GM19324 (cell line): ENCODE measurements around the gene FANK1.

Experiments
- ATAC-seq: cut with Tn5 transposase; IDR thresholded peaks from one replicate; pipeline ENCODE4 v1.9.1; 2021; ENCODE audit warnings: mild to moderate bottlenecking, moderate library complexity; ENCODE audit not compliant: unreplicated experiment, low FRiP score

Gene FANK1

GRCh38 chr10:125984346-125984745 lies 88.0 kb downstream of the FANK1 start:
- ATAC-seq: no peak

DNA sequence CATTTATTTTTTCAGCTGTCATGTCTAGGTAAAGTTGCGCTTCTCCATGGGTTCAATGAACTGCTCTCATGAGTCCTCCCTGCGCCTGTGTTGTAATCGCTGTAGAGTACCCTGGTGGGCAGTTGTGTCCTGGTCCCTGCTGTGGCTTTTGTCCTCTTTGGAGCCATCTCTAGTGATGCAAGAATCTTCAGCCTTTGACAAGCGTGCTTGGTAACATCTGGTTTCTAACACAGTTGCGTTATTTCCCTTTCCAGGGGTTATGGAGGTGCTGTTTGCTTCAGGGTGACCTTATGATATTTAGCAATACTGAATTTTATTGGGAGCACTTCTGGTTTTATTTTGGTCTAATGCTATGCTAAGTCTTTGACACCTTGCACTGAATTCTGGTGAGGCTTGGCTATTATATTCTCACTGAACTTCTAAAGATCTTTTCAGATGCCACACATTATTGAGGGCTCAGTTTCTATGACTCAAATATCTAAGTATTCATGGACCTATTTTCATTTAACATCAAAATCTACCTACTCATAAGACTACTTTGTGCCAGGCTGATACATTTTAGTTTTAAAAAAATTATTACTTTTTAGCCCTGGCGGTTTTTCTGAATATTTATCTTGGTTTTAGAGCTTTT lies 88.6 kb downstream of the FANK1 start:
- no peak for ATAC-seq

DNA sequence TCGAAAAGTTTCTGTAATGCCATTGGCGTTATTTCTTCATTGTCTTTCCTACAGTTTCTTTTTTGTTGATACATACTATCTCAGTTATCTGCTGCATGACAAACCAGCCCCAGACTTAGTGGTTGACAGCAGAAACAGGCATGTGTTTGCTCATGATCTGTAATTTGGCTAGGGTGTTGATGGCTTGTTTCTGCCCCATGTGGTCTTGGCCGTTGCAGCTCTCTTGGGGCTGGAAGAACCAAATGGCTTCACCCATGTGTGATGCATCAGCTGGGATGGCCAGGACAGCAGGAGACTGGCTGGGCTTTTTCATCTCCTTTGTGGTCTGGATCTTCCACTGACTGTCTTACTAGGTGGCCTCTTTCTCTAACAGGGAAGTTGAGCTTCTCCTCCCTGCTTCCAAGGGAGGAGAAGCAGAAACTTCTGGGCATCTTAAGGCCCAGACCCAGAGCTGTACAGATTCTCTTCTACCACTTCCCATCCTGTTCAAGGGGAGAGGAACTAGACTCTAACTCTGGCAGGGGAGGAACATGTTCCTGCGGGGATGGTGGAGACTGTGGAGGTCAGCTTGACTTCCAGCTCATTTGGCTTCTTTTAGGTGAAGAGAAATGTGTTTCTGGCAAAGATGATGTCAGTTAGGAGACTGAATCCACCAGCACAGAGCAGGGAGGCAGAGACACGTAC lies 89.3 kb downstream of the FANK1 start:
- no peak for ATAC-seq

- ATAC-seq: no peak
Observed at GRCh38 chr10:125989791-125990190, 93.4 kb downstream of the FANK1 start.

- no peak for ATAC-seq
Observed at GRCh38 chr10:125990974-125991373, 94.6 kb downstream of the FANK1 start.

GRCh38 chr10:125991392-125991791 lies 95.0 kb downstream of the FANK1 start:
- ATAC-seq: no peak

DNA sequence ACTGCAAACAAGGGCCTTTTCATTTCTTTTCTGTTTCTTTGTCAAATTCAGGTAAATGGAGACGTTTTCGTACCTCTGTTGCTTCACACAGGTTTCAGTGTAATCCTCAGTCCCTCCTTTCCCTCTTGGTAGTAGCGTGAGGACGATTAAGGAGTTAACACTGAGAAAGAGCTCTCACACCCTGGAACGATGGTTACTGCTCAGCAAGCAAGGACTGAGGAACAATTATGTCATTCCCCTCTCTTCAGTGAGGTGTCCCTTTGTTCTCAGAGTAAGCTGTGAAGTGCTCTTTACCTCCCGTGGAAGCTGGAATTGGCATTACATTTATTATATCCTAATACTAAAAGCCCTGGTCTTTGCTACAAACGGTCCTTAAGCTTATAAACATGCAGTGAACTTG lies 95.9 kb downstream of the FANK1 start:
- ATAC-seq: no peak

DNA sequence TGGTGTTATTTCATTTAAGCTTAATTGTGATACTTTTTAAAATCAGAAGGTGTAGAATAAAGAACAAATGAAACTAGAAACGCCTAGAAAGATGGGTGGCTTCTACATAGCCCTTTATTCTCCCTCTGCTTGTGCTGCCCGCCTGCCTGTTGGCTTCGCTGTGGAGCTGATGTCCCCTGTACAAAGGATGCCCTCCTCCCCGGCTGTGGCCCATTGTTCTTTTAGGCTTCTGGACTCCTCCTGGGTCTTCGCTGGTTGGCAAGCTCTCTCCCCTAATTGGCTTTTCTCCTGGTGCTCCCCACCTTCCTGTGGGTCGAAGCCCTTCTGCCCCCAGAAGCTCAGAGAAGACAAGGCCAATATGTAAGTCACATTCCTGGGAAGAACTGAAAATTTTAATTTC lies 98.2 kb downstream of the FANK1 start:
- ATAC-seq: no peak

- no peak for ATAC-seq
Observed at GRCh38 chr10:125995726-125996304, 99.5 kb downstream of the FANK1 start.

GRCh38 chr10:125997586-125997985 lies 101.2 kb downstream of the FANK1 start:
- no peak for ATAC-seq

DNA sequence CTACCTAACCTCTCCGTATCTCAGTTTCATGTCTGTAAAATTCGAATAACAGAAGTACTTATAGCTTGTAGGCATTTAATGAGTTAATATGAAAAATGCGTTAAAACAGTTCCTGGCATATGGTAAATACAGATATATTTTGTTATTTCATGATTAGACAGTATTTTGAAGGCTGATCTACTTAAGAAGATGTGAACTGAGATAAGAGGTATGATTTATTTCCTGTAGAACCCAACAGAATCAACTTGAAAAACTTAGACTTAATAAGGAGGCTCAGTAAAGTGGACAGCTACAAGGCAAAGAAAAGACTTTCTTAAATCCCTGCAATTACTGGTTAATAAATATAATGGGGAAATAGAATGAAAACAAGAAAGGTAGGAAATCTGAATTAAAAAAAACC lies 103.3 kb downstream of the FANK1 start:
- no peak for ATAC-seq

DNA sequence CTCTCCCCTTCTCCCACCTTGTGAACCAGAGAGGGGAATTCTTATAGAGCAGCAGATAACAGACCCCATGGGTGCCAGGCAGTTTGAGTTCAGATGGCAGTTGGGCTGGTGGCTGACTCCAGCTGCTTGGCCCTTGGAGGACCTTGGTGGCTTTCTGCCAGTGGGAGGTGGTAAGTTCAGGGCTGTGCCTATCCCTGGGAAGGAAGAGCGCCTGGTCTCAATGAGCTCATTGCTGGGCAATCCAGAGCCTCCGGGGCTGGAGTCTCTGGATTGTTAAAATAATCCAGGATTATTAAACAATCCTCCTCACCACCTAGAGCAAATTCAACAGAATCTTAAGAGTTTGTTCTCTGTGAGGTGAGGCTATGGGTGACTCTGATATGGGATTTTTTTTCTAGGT lies 105.2 kb downstream of the FANK1 start:
- ATAC-seq: no peak

GRCh38 chr10:126004752-126005151 lies 108.4 kb downstream of the FANK1 start:
- no peak for ATAC-seq

DNA sequence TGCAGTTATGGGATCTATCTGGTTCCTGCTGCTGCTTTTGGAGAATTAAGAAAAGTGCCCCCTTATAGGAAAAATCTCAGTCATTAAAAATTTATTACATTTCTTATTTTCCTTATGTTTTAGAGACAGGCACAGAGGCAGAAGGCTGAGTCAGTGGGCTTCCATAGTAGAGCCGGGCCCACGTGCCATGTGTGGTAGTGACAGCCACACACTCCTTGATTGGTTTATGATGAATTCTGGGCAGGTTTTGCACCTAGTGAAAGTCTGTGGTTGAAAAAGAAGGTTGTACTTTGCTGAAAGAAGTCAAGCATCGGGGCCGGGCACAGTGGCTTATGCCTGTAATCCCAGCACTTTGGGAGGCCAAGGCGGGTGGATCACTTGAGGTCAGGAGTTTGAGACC lies 109.9 kb downstream of the FANK1 start:
- no peak for ATAC-seq

DNA sequence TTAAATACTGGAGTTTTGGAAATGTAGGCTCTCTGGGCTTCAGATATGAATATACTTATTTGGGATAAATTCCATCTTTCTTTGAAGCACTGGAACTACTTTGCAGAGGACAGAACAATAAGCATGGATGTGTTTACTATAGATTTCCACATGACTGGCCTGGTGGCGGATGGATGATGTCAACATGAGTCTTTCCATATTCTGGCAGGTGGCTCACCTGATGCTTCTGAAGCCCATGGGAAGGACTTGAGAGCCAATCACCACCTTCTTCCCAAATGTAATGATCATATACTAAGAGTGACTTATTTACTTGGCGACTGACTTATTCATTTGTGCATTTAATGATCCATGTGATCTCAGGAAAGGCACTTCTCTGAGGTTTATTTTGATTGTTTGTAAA lies 110.5 kb downstream of the FANK1 start:
- no peak for ATAC-seq

DNA sequence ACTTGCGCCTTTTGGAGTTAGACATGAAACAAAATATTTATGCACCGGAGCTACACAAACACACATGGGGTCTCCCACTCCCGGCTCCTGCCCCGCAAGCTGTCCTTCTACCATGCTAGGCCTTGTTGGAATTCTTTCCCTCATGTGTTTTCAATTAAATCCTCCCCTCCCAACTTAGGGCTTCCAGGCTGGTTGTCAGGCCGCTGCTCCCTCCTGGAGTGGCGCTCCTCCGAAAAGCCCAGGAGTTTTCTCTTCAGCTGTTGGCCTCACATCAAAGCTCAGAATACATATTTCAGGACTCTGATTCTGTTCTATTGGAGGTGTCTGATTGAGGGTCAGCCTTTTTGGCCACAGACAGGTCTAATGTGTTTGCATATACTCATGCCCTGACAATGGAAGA lies 113.3 kb downstream of the FANK1 start:
- ATAC-seq: no peak

DNA sequence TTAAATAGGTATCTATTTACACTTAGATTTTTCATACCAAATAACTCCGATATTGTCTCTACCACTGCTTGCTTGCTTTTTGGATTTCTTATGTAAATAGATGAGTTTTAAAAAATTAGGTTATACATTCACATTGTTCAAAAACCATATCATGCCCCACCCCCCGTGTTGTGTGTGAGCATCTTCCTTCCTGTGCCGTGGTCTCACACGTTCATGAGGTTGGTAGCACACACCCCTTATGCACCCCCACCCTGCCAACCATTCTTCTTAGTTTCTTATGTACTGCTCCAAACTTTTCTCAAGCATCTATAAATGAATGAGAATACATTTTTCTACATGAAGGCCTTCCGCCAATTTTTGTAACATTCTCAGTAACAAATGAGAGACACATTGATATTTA lies 115.6 kb downstream of the FANK1 start:
- ATAC-seq: no peak

GRCh38 chr10:126012485-126012884 lies 116.1 kb downstream of the FANK1 start:
- no peak for ATAC-seq

DNA sequence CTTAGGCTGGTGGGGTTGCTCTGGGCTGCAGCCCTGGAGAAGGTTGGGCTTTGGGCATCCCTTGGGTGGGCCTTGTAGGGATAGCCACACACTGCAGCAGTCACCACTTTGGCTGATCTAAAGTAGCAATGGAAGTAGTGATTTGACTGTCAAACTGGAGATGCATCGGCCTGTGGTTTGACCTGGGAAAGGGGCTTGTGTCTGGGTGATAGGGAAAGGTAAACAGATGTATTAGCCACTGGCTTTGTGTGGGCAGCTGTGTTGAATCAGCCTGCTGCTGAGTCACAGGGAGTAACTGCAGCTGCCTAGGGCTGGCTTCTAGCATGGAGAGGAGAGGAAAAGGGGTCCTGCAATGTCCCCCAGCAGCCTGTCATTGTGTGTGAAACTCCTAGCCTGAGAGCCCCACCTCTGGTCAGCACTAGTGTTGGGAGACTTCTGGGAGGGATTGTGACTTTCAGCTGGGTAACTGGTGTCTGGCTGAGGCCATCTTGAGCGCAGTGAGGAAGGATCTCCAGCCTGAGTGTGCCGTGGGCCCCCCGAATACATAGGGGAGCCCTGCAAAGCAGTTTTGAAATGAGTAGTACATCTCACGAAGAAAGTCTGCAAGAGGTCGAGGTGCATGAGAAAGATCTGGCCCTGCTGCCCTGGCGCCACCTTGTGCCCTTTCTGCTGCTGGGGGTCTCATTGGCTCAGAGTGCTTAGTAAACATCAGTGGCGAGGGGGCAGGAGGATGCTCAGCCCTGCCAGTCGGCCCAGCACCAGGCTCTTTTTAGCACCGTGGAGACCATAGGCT lies 117.3 kb downstream of the FANK1 start:
- no peak for ATAC-seq

DNA sequence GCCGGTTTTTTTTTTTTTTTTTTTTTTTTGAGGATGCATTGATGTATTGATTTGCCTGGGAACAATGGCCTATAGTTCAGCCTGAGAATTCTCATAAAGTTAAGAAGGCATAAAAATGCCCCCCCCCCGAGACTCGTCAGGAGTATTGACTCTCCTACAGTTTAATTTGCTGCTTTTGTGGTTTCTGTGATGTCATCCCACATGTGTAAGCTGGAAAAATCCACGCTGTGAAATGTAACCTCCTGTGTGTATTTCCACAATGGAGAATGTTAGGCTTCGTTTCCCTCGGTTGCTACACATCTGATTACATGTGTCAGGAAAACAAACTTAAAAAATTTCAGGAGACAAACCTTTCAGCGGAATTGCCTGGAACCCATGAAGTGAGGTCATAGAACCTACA lies 117.9 kb downstream of the FANK1 start:
- ATAC-seq: no peak

DNA sequence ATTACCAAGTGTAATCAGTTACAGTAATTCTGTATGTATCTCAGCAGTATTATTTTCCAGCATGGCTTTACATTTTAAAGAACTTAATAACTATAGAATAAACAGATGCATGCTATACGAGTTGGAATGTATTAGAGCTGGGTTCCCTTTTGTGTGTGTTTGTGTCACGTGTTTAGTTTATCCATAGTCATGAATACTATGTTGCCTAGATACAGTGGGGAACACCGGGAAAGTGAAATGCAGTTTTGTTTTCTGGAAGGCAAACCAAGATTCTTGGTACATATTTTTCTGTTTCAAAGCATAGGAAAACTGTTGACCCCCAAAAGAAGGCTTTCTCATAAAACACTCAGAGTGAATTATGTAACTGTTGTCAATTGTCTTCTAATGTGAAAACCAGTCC lies 119.0 kb downstream of the FANK1 start:
- no peak for ATAC-seq
